Hindlimb muscle (tissue), 1 donor: ENCODE data around the gene ZNF217. TPM values are rescaled to one million over a fixed set of nuclear protein-coding genes. Genes with fewer than 3 reads are reported as not detected.
"Not testable (repeated sequence)": the region's sequence is repeated elsewhere in the genome, so short reads cannot be mapped to it uniquely, and the experiment has no call there.

ENCODE experiments used
- DNase-seq: peaks from one replicate; pipeline ENCODE4 v3.0.0-alpha.2; 2013
- polyA plus RNA-seq: library from polyadenylated mRNA; unstranded; fragments of 120-200 nt; gene quantifications from one replicate; pipeline ENCODE4 v1.2.1, GENCODE V29; 2013; ENCODE audit not compliant: insufficient read length

ZNF217 gene
- polyA plus RNA-seq, 1 donor: 13.0 TPM

GRCh38 chr20:53621482-53622246, 28.0 kb upstream of the ZNF217 start:
- DNase-seq: peak; percentile 82

- not testable (repeated sequence) for DNase-seq
These were observed 24.9 kb upstream of the ZNF217 start for GRCh38 chr20:53618490-53619000.

- DNase-seq: no peak
These were observed 24.3 kb upstream of the ZNF217 start for GRCh38 chr20:53617791-53618489.

GRCh38 chr20:53616489-53616888, 22.9 kb upstream of the ZNF217 start:
- DNase-seq: not testable (repeated sequence)

- DNase-seq: no peak
These were observed 20.1 kb upstream of the ZNF217 start for GRCh38 chr20:53613748-53614147.

- DNase-seq: not testable (repeated sequence)
These were observed 18.6 kb upstream of the ZNF217 start for GRCh38 chr20:53612289-53612688.

GRCh38 chr20:53611449-53611894, 17.8 kb upstream of the ZNF217 start:
- no peak for DNase-seq

- no peak for DNase-seq
These were observed 16.1 kb upstream of the ZNF217 start for GRCh38 chr20:53609491-53610445.

GRCh38 chr20:53608456-53609452, 15.1 kb upstream of the ZNF217 start:
- DNase-seq: no peak

GRCh38 chr20:53608071-53608455, 14.4 kb upstream of the ZNF217 start:
- DNase-seq: no peak

GRCh38 chr20:53606364-53606985, 12.8 kb upstream of the ZNF217 start:
- no peak for DNase-seq

GRCh38 chr20:53605401-53605800, 11.8 kb upstream of the ZNF217 start:
- not testable (repeated sequence) for DNase-seq

- not testable (repeated sequence) for DNase-seq
These were observed 11.2 kb upstream of the ZNF217 start for GRCh38 chr20:53604846-53605245.

GRCh38 chr20:53602661-53603060, 9.0 kb upstream of the ZNF217 start:
- DNase-seq: no peak

- DNase-seq: no peak
These were observed 6.4 kb upstream of the ZNF217 start for GRCh38 chr20:53599910-53600632.

GRCh38 chr20:53599378-53599777, 5.7 kb upstream of the ZNF217 start:
- no peak for DNase-seq

GRCh38 chr20:53599044-53599362, 5.4 kb upstream of the ZNF217 start:
- no peak for DNase-seq

- no peak for DNase-seq
These were observed 4.8 kb upstream of the ZNF217 start for GRCh38 chr20:53598140-53599043.

GRCh38 chr20:53597521-53598120, 4.0 kb upstream of the ZNF217 start:
- DNase-seq: no peak
